ENCODE results near the gene SLC13A1.
"Not testable (repeated sequence)": the region's sequence is repeated elsewhere in the genome, so short reads cannot be mapped to it uniquely, and the experiment has no call there.

The SLC13A1 gene

DNA sequence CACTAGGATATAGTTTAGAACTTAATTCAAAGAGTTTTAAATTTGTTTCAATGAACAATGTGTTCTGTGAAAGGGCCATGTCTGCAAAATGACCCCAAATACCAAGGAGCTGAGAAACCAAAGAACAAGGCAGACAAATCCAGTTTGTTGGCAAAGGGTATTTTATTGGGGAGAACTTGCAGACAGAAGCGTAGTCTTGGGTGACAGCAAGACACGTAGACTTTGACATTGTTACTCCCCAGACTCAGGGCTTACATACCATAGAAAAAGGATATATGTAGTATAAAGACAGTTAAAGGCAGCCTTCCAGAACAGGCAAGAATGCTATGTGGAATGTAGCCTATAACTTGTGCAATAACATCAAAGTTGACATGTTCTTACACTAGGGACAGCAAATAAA, 109.3 kb downstream of the SLC13A1 start:
- Histone ChIP-seq H3K79me2 (ENCODE audit: insufficient read depth, low read length) (no peaks in the 10 kb centered on the region), H3K27ac (ENCODE audit: low read length) (no peak overlapping the region), H3K9ac (ENCODE audit: low read depth, low read length) (no peak overlapping the region), H3K4me1 (ENCODE audit: insufficient read depth, low read length) (no peaks in the 10 kb centered on the region), H2AFZ (ENCODE audit: low read depth, low read length) (no peak overlapping the region), H4K20me1 (ENCODE audit: insufficient read depth, low read length) (no peaks in the 10 kb centered on the region), H3K27me3 (ENCODE audit: insufficient read depth, low read length, poor library complexity) (no peaks in the 10 kb centered on the region), H3K36me3 (ENCODE audit: insufficient read depth, low read length) (no peaks in the 10 kb centered on the region), H3K4me3 (ENCODE audit: low read depth in 1 of 2, low read length in 2 of 2) (no peak overlapping the region), H3K9me3 (ENCODE audit: insufficient read depth, low read length, severe bottlenecking) (no peaks in the 10 kb centered on the region), H3K4me2 (ENCODE audit: insufficient read depth, low read length) (no peak overlapping the region)
- no peak for TF ChIP-seq EZH2 (IDR thresholded peaks at IDR 0.05; ENCODE audit: borderline replicate concordance, low read depth, low read length, severe bottlenecking)
- TF ChIP-seq, protein P1, sequence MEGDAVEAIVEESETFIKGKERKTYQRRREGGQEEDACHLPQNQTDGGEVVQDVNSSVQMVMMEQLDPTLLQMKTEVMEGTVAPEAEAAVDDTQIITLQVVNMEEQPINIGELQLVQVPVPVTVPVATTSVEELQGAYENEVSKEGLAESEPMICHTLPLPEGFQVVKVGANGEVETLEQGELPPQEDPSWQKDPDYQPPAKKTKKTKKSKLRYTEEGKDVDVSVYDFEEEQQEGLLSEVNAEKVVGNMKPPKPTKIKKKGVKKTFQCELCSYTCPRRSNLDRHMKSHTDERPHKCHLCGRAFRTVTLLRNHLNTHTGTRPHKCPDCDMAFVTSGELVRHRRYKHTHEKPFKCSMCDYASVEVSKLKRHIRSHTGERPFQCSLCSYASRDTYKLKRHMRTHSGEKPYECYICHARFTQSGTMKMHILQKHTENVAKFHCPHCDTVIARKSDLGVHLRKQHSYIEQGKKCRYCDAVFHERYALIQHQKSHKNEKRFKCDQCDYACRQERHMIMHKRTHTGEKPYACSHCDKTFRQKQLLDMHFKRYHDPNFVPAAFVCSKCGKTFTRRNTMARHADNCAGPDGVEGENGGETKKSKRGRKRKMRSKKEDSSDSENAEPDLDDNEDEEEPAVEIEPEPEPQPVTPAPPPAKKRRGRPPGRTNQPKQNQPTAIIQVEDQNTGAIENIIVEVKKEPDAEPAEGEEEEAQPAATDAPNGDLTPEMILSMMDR (IDR thresholded peaks at IDR 0.05; ENCODE audit: borderline replicate concordance, extremely low read depth, low read length, poor library complexity, severe bottlenecking): no peak
- DNase-seq (no peak), ATAC-seq (ENCODE audit: insufficient read depth, low read depth) (no peak)

DNA sequence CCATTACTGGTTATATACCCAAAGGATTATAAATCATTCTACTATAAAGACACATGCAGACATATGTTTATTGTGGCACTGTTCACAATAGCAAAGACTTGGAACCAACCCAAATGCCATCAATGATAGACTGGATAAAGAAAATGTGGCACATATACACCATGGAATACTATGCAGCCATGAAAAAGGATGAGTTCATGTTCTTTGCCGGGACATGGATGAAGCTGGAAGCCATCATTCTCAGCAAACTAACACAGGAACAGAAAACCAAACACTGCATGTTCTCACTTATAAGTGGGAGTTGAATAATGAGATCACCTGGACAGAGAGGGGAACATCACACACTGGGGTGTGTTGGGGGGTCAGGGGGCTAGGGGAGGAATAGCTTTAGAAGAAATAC, 112.9 kb downstream of the SLC13A1 start:
- H3K4me1 ChIP-seq (ENCODE audit: insufficient read depth, low read length); DNase-seq; H4K20me1 ChIP-seq (ENCODE audit: insufficient read depth, low read length); H3K9me3 ChIP-seq (ENCODE audit: insufficient read depth, low read length, severe bottlenecking); ATAC-seq (ENCODE audit: insufficient read depth, low read depth); H2AFZ ChIP-seq (ENCODE audit: low read depth, low read length); H3K27me3 ChIP-seq (ENCODE audit: insufficient read depth, low read length, poor library complexity); H3K27ac ChIP-seq (ENCODE audit: low read length); H3K36me3 ChIP-seq (ENCODE audit: insufficient read depth, low read length); H3K79me2 ChIP-seq (ENCODE audit: insufficient read depth, low read length); H3K4me3 ChIP-seq (ENCODE audit: low read depth in 1 of 2, low read length in 2 of 2); H3K9ac ChIP-seq (ENCODE audit: low read depth, low read length); H3K4me2 ChIP-seq (ENCODE audit: insufficient read depth, low read length): not testable (repeated sequence)

DNA sequence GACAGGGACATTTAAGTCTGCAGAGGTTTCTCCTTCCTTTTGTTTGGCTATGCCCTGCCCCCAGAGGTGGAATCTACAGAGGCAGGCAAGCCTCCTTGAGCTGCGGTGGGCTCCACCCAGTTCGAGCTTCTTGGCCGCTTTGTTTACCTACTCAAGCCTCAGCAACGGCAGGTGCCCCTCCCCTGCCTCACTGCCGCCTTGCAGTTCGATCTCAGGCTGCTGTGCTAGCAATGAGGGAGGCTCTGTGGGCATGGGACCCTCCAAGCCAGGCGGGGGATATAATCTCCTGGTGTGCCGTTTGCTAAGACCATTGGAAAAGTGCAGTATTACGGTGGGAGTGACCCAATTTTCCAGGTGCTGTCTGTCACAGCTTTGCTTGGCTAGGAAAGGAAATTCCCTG, 114.9 kb downstream of the SLC13A1 start:
- not testable (repeated sequence) for H3K9ac ChIP-seq (ENCODE audit: low read depth, low read length); H3K9me3 ChIP-seq (ENCODE audit: insufficient read depth, low read length, severe bottlenecking); ATAC-seq (ENCODE audit: insufficient read depth, low read depth)

DNA sequence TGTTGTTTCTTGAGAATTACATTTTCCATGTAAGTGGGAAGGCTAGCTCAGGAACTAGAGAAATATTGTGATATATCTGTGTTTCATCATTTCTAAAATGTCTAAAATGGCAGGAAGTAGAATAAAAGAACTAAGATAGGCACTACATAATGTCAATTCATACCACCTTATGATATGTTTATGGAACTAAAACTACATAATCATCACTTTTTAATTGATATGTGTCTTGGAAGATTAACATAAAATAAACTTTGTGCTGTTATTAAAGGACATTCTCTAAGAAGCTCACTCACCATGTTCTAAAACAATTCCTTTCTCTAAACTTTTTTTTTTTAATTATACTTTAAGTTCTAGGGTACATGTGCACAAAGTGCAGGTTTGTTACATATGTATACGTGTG, 120.7 kb downstream of the SLC13A1 start:
- Histone ChIP-seq H3K36me3 (ENCODE audit: insufficient read depth, low read length) (no peaks in the 10 kb centered on the region), H3K9me3 (ENCODE audit: insufficient read depth, low read length, severe bottlenecking) (no peaks in the 10 kb centered on the region), H3K4me2 (ENCODE audit: insufficient read depth, low read length) (no peak overlapping the region), H3K4me3 (ENCODE audit: low read depth in 1 of 2, low read length in 2 of 2) (no peak overlapping the region), H3K27me3 (ENCODE audit: insufficient read depth, low read length, poor library complexity) (no peaks in the 10 kb centered on the region), H3K4me1 (ENCODE audit: insufficient read depth, low read length) (no peaks in the 10 kb centered on the region), H3K27ac (ENCODE audit: low read length) (no peak overlapping the region), H4K20me1 (ENCODE audit: insufficient read depth, low read length) (no peaks in the 10 kb centered on the region), H3K9ac (ENCODE audit: low read depth, low read length) (no peak overlapping the region), H2AFZ (ENCODE audit: low read depth, low read length) (no peak overlapping the region), H3K79me2 (ENCODE audit: insufficient read depth, low read length) (no peaks in the 10 kb centered on the region)
- ATAC-seq (ENCODE audit: insufficient read depth, low read depth) (no peak), DNase-seq (no peak)
- no peak for TF ChIP-seq EZH2 (IDR thresholded peaks at IDR 0.05; ENCODE audit: borderline replicate concordance, low read depth, low read length, severe bottlenecking)
- TF ChIP-seq, protein P1 (IDR thresholded peaks at IDR 0.05; ENCODE audit: borderline replicate concordance, extremely low read depth, low read length, poor library complexity, severe bottlenecking): no peak

More for the DNA sequence above, 114.9 kb downstream of the SLC13A1 start:
- H3K27ac ChIP-seq (ENCODE audit: low read length); H3K4me3 ChIP-seq (ENCODE audit: low read depth in 1 of 2, low read length in 2 of 2); H3K79me2 ChIP-seq (ENCODE audit: insufficient read depth, low read length); H2AFZ ChIP-seq (ENCODE audit: low read depth, low read length); H3K36me3 ChIP-seq (ENCODE audit: insufficient read depth, low read length); H3K4me1 ChIP-seq (ENCODE audit: insufficient read depth, low read length); DNase-seq; H3K4me2 ChIP-seq (ENCODE audit: insufficient read depth, low read length); H4K20me1 ChIP-seq (ENCODE audit: insufficient read depth, low read length); H3K27me3 ChIP-seq (ENCODE audit: insufficient read depth, low read length, poor library complexity): not testable (repeated sequence)

Data from DND-41 (cell line).